PC-3 (cell line): Measurements from ENCODE around the gene CTAG1B. TPM values are rescaled to one million over a fixed set of nuclear protein-coding genes. Genes with fewer than 3 reads are reported as not detected.
"Not testable (repeated sequence)": the region's sequence is repeated elsewhere in the genome, so short reads cannot be mapped to it uniquely, and the experiment has no call there.

Experiments
- ATAC-seq: fragments of 200-7000 bp; cut with Tn5 transposase; 2 replicates; pipeline ENCODE4 v1.9.1; 2020; ENCODE audit warnings: mild to moderate bottlenecking, moderate library complexity
- BruUV-seq: library from RNA; stranded (reverse); fragments of 400-500 nt; replicated peaks from 2 replicates; lab custom pipeline; 2021; lab: Mats Ljungman, UMichigan
- CTCF ChIA-PET: fragments of 300-600 bp; sonication (Branson Sonifier 250); formaldehyde crosslinking; loops from one replicate; lab custom pipeline; 2022; ENCODE audit warnings: antibody characterized with exemption; lab: Charles Lee
- POLR2A ChIA-PET: fragments of 300-600 bp; sonication (Branson Sonifier 250); formaldehyde crosslinking; loops from one replicate; lab custom pipeline; 2022; ENCODE audit warnings: antibody characterized with exemption; ENCODE audit not compliant: unreplicated experiment; lab: Charles Lee
- DNase-seq: peaks from one replicate; pipeline ENCODE4 v3.0.0-alpha.2; 2015
- H2AFZ ChIP-seq: fragments of 300-600 bp; sonication (generic); 2 replicates; pipeline ENCODE4 v1.6.0; 2016; ENCODE audit warnings: antibody characterized with exemption, low read length
- H3F3A ChIP-seq: fragments of 300-600 bp; sonication (generic); one replicate; pipeline ENCODE4 v1.6.0; 2017; ENCODE audit warnings: antibody characterized with exemption, low read length, control low read depth, mild to moderate bottlenecking; ENCODE audit not compliant: unreplicated experiment
- H3K27ac ChIP-seq: fragments of 300-600 bp; sonication (generic); 2 replicates; pipeline ENCODE4 v1.5.1; 2016; ENCODE audit warnings: mild to moderate bottlenecking, low read length
- H3K27me3 ChIP-seq: fragments of 300-600 bp; sonication (generic); 2 replicates; pipeline ENCODE4 v1.6.1; 2016; ENCODE audit warnings: low read length, mixed read lengths
- H3K36me3 ChIP-seq: fragments of 300-600 bp; sonication (generic); 2 replicates; pipeline ENCODE4 v1.6.1; 2016; ENCODE audit warnings: low read depth, mixed run types, low read length, mixed read lengths
- H3K4me1 ChIP-seq: fragments of 300-600 bp; sonication (generic); 2 replicates; pipeline ENCODE4 v1.5.1; 2016; ENCODE audit warnings: low read length; ENCODE audit not compliant: insufficient read depth
- H3K4me2 ChIP-seq: fragments of 300-600 bp; sonication (generic); 2 replicates; pipeline ENCODE4 v1.6.0; 2016; ENCODE audit warnings: low read length
- H3K4me3 ChIP-seq: fragments of 300-600 bp; sonication (generic); 2 replicates; pipeline ENCODE4 v1.5.1; 2016; ENCODE audit warnings: mild to moderate bottlenecking, low read length, mixed read lengths
- H3K79me2 ChIP-seq: fragments of 300-600 bp; sonication (generic); 2 replicates; pipeline ENCODE4 v1.6.1; 2017; ENCODE audit warnings: low read length, mixed read lengths
- H3K9ac ChIP-seq: fragments of 300-600 bp; sonication (generic); 2 replicates; pipeline ENCODE4 v1.6.0; 2016; ENCODE audit warnings: mild to moderate bottlenecking, low read length
- H3K9me2 ChIP-seq: fragments of 300-600 bp; sonication (generic); replicated peaks from 2 replicates; pipeline ENCODE4 v1.6.1; 2016; ENCODE audit warnings: mixed run types, low read length, mixed read lengths
- H3K9me3 ChIP-seq: fragments of 300-600 bp; sonication (generic); 2 replicates; pipeline ENCODE4 v1.6.1; 2016; ENCODE audit warnings: low read length, mixed read lengths
- H4K20me1 ChIP-seq: fragments of 300-600 bp; sonication (generic); 2 replicates; pipeline ENCODE4 v1.6.1; 2016; ENCODE audit warnings: low read length, mixed read lengths
- EZH2 ChIP-seq: fragments of 300-600 bp; sonication (generic); IDR thresholded peaks from one replicate; pipeline ENCODE4 v1.6.1; 2017; ENCODE audit warnings: antibody characterized with exemption, mild to moderate bottlenecking, low read length; ENCODE audit not compliant: unreplicated experiment
- EZH2phosphoT487 ChIP-seq: fragments of 300-600 bp; sonication (generic); IDR thresholded peaks from 2 replicates; pipeline ENCODE4 v1.6.1; 2018; ENCODE audit warnings: mild to moderate bottlenecking, antibody characterized with exemption, low read length, borderline replicate concordance
- intact Hi-C: fragments of 100-400 bp; cut with micrococcal nuclease; formaldehyde crosslinking; loops from 2 replicates; pipeline ENCODE4 v1.9.0; 2023
- total RNA-seq: library from RNA; depleted of rRNA; stranded (reverse); fragments of >200 nt; gene quantifications from 2 replicates; pipeline ENCODE4 v1.2.3, GENCODE V29; 2014
- TF ChIP-seq, protein P1 (sequence below): fragments of 300-600 bp; sonication (generic); conservative IDR thresholded peaks from 2 replicates; pipeline ENCODE4 v1.5.1; 2017; ENCODE audit warnings: antibody characterized with exemption, low read depth, mild to moderate bottlenecking, low read length

The CTAG1B gene
- total RNA-seq, 1 experiment from 2014 or later, result not detected

DNA sequence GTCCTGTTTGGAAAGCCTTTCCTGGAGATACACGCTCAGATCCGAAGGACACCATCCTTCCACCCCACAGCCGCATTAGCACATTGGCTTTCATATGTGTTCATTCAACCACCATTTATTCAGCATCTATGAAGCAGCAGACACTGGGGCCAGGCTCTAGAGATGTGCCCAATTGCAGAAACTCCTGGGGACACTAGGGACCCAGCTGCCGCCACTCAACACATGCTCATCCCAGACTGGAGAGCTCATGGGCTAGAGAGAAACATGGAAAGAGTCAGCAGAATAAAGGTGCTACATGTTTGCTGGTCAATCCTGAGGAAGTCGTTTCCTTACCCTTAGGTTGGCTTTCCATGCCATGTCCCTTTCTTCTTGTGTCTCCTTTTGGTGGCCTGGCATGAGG lies 26.6 kb downstream of the CTAG1B start:
- no peak overlapping the region for H3K4me2 ChIP-seq
- no peak overlapping the region for H2AFZ ChIP-seq
- no TSS peak for BruUV-seq
- no peaks in the 10 kb centered on the region for H4K20me1 ChIP-seq
- no peaks in the 10 kb centered on the region for H3K9me3 ChIP-seq
- no peak for DNase-seq
- no peak overlapping the region for H3K9ac ChIP-seq
- POLR2A ChIA-PET, result no interaction called here
- H3F3A ChIP-seq, result no peaks in the 10 kb centered on the region
- H3K9me2 ChIP-seq, result no peaks in the 10 kb centered on the region
- H3K79me2 ChIP-seq, result no peaks in the 10 kb centered on the region
- no peak overlapping the region for H3K27ac ChIP-seq
- CTCF ChIA-PET, result no interaction called here
- no peaks in the 10 kb centered on the region for H3K36me3 ChIP-seq
- ATAC-seq, result no peak
- intact Hi-C loops, result no loop called here
- peaks cover 26% of the 10 kb centered on the region for H3K4me1 ChIP-seq
- H3K4me3 ChIP-seq, result no peak overlapping the region
- H3K27me3 ChIP-seq, result no peaks in the 10 kb centered on the region
- TF ChIP-seq EZH2phosphoT487 (no peak), EZH2 (no peak)
- TF ChIP-seq, protein P1, sequence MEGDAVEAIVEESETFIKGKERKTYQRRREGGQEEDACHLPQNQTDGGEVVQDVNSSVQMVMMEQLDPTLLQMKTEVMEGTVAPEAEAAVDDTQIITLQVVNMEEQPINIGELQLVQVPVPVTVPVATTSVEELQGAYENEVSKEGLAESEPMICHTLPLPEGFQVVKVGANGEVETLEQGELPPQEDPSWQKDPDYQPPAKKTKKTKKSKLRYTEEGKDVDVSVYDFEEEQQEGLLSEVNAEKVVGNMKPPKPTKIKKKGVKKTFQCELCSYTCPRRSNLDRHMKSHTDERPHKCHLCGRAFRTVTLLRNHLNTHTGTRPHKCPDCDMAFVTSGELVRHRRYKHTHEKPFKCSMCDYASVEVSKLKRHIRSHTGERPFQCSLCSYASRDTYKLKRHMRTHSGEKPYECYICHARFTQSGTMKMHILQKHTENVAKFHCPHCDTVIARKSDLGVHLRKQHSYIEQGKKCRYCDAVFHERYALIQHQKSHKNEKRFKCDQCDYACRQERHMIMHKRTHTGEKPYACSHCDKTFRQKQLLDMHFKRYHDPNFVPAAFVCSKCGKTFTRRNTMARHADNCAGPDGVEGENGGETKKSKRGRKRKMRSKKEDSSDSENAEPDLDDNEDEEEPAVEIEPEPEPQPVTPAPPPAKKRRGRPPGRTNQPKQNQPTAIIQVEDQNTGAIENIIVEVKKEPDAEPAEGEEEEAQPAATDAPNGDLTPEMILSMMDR, result no peak

GRCh38 chrX:154590415-154590814 lies 28.7 kb downstream of the CTAG1B start:
- POLR2A ChIA-PET, CTCF ChIA-PET, intact Hi-C loops, H3K27me3 ChIP-seq, H3K4me3 ChIP-seq, BruUV-seq, H4K20me1 ChIP-seq, H3K4me1 ChIP-seq, H3K9me2 ChIP-seq, H3K79me2 ChIP-seq, H2AFZ ChIP-seq, H3K36me3 ChIP-seq, H3F3A ChIP-seq, H3K9ac ChIP-seq, DNase-seq, H3K27ac ChIP-seq, H3K9me3 ChIP-seq, H3K4me2 ChIP-seq: not testable (repeated sequence)
- peak; percentile 57 for ATAC-seq

- H3K4me2 ChIP-seq, H3K27ac ChIP-seq, H3K9me3 ChIP-seq, H3K9ac ChIP-seq, H3K4me3 ChIP-seq, H3K79me2 ChIP-seq, H3K27me3 ChIP-seq, H3F3A ChIP-seq, H2AFZ ChIP-seq, BruUV-seq, H4K20me1 ChIP-seq, ATAC-seq, H3K4me1 ChIP-seq, intact Hi-C loops, DNase-seq, H3K9me2 ChIP-seq, CTCF ChIA-PET, POLR2A ChIA-PET, H3K36me3 ChIP-seq: not testable (repeated sequence)
These were observed 34.4 kb downstream of the CTAG1B start, which contains the start of gene CTAG1A for GRCh38 chrX:154584585-154585183. CTAG1A (plus strand) TSS chrX:154585133; CDS start chrX:154585207, 74 bp downstream.

- peak; percentile 78 for ATAC-seq
- H3K4me1 ChIP-seq, H3K9me3 ChIP-seq, DNase-seq, H3K79me2 ChIP-seq, H2AFZ ChIP-seq, H4K20me1 ChIP-seq, H3K36me3 ChIP-seq, H3K4me3 ChIP-seq, BruUV-seq, H3K27me3 ChIP-seq, POLR2A ChIA-PET, H3K9ac ChIP-seq, H3K27ac ChIP-seq, H3F3A ChIP-seq, intact Hi-C loops, H3K4me2 ChIP-seq, CTCF ChIA-PET, H3K9me2 ChIP-seq: not testable (repeated sequence)
These were observed 36.1 kb downstream of the CTAG1B start for GRCh38 chrX:154582994-154583393.

GRCh38 chrX:154575076-154575475 lies 44.0 kb downstream of the CTAG1B start:
- CTCF ChIA-PET, BruUV-seq: not testable (repeated sequence)

GRCh38 chrX:154573061-154573460 lies 46.0 kb downstream of the CTAG1B start:
- CTCF ChIA-PET, H3K4me2 ChIP-seq, POLR2A ChIA-PET, H3K9me3 ChIP-seq, H3F3A ChIP-seq, H3K36me3 ChIP-seq, H3K27me3 ChIP-seq, H3K9ac ChIP-seq, BruUV-seq, intact Hi-C loops, H3K4me3 ChIP-seq, DNase-seq, H3K9me2 ChIP-seq, H3K79me2 ChIP-seq, H3K27ac ChIP-seq, H2AFZ ChIP-seq, H4K20me1 ChIP-seq, ATAC-seq, H3K4me1 ChIP-seq: not testable (repeated sequence)

More at GRCh38 chrX:154575076-154575475, 44.0 kb downstream of the CTAG1B start:
- POLR2A ChIA-PET, H3K4me1 ChIP-seq, intact Hi-C loops, H3F3A ChIP-seq, H3K9ac ChIP-seq, H3K27me3 ChIP-seq, H3K79me2 ChIP-seq, H3K36me3 ChIP-seq, H3K9me3 ChIP-seq, H3K9me2 ChIP-seq, H3K4me3 ChIP-seq, H2AFZ ChIP-seq, DNase-seq, H3K4me2 ChIP-seq, H3K27ac ChIP-seq, H4K20me1 ChIP-seq: not testable (repeated sequence)
- ATAC-seq, result peak; percentile 68
